GM12878 (cell line): ENCODE data around the gene BMP2K. TPM values are rescaled to one million over a fixed set of nuclear protein-coding genes. Genes with fewer than 3 reads are reported as not detected.

Source experiments
- BCL11A ChIP-seq: IDR thresholded peaks from 2 replicates; pipeline ENCODE4 v1.6.1; 2011; ENCODE audit warnings: low read depth, low read length
- BMI1 ChIP-seq: fragments of 450-650 bp; IDR thresholded peaks from 2 replicates; pipeline ENCODE4 v1.6.1; 2016; ENCODE audit warnings: mild to moderate bottlenecking, moderate library complexity, borderline replicate concordance
- CEBPZ ChIP-seq: fragments of 150-350 bp; IDR thresholded peaks from 2 replicates; pipeline ENCODE4 v1.6.1; 2016; ENCODE audit warnings: low read depth, low read length
- CREB1 ChIP-seq: IDR thresholded peaks from 2 replicates; pipeline ENCODE4 v1.6.1; 2012; ENCODE audit warnings: low read depth, mild to moderate bottlenecking, inconsistent platforms
- CTCF ChIP-seq, 3 experiments: IDR thresholded peaks in 2 of 3; conservative IDR thresholded peaks in 1 of 3; 2 replicates each; pipeline ENCODE4 v1.5.1; 2011; ENCODE audit warnings: low read depth in 3 of 3, low read length in 3 of 3, mild to moderate bottlenecking in 3 of 3, control low read depth in 2 of 3, moderate library complexity in 2 of 3, inconsistent platforms in 1 of 3, mixed read lengths in 1 of 3; ENCODE audit not compliant: control insufficient read depth in 2 of 3, insufficient read depth in 1 of 3; ENCODE audit errors: extremely low read depth in 1 of 3
- IKZF1 ChIP-seq: fragments of 450-650 bp; conservative IDR thresholded peaks from 2 replicates; pipeline ENCODE4 v1.6.1; 2017; ENCODE audit warnings: antibody characterized with exemption, mild to moderate bottlenecking
- IKZF2 ChIP-seq, 2 experiments: fragments of 450-650 bp; IDR thresholded peaks; 2 replicates each; pipeline ENCODE4 v1.6.1; 2017; ENCODE audit warnings: mild to moderate bottlenecking in 2 of 2, moderate library complexity in 2 of 2
- PAX8 ChIP-seq: fragments of 450-650 bp; IDR thresholded peaks from 2 replicates; pipeline ENCODE4 v1.6.1; 2017; ENCODE audit warnings: mild to moderate bottlenecking, moderate library complexity
- PBX3 ChIP-seq: IDR thresholded peaks from 2 replicates; pipeline ENCODE4 v1.6.1; 2011; ENCODE audit warnings: mild to moderate bottlenecking, low read depth, low read length, moderate library complexity; ENCODE audit not compliant: insufficient replicate concordance
- PML ChIP-seq: IDR thresholded peaks from 2 replicates; pipeline ENCODE4 v1.6.1; 2012; ENCODE audit warnings: low read length, inconsistent platforms
- RELA ChIP-seq: fragments of 450-650 bp; IDR thresholded peaks from 2 replicates; pipeline ENCODE4 v1.8.0; 2014; ENCODE audit warnings: borderline replicate concordance; ENCODE audit not compliant: partially characterized antibody
- SMARCA5 ChIP-seq: fragments of 450-650 bp; IDR thresholded peaks from 2 replicates; pipeline ENCODE4 v1.6.1; 2017; ENCODE audit warnings: mild to moderate bottlenecking
- SREBF2 ChIP-seq: IDR thresholded peaks from 2 replicates; pipeline ENCODE4 v1.6.1; 2012; ENCODE audit warnings: mild to moderate bottlenecking, low read length
- TCF3 ChIP-seq: IDR thresholded peaks from 2 replicates; pipeline ENCODE4 v1.6.1; 2012; ENCODE audit warnings: low read depth, mild to moderate bottlenecking, low read length, borderline replicate concordance; ENCODE audit not compliant: insufficient read depth
- ZBTB11 ChIP-seq: fragments of 450-650 bp; formaldehyde crosslinking; IDR thresholded peaks from 2 replicates; pipeline ENCODE4 v1.5.0; 2022; ENCODE audit warnings: mild to moderate bottlenecking, missing genetic modification characterization
- ZNF24 ChIP-seq: fragments of 450-650 bp; IDR thresholded peaks from 2 replicates; pipeline ENCODE4 v1.6.1; 2017; ENCODE audit warnings: antibody characterized with exemption, mild to moderate bottlenecking
- ZSCAN29 ChIP-seq: fragments of 450-650 bp; IDR thresholded peaks from 2 replicates; pipeline ENCODE4 v1.6.1; 2017; ENCODE audit warnings: mild to moderate bottlenecking, moderate library complexity
- polyA plus RNA-seq, 11 experiments: library from polyadenylated mRNA; depleted of rRNA in 4 of 11; unstranded in 6 of 11; stranded (reverse) in 5 of 11; fragments of >200 nt; fragmentation: Nextera tagmentation in 4 of 11; fragmentation: Illumina TruSeq in 1 of 11; extraction: Ambion mirVana in 4 of 11; extraction: Trizol in 1 of 11; gene quantifications; 1 replicate in 1 of 11; 2 replicates in 10 of 11; pipeline versions ENCODE4 v1.2.1 to v1.2.3, GENCODE V29; 2011 to 2016; ENCODE audit warnings: inconsistent platforms in 2 of 11, missing spikeins in 2 of 11, low read depth in 1 of 11
- total RNA-seq, 4 experiments: library from RNA; depleted of rRNA in 3 of 4; stranded (reverse); fragments of >200 nt in 3 of 4; fragmentation: Illumina TruSeq in 1 of 4; extraction: Trizol in 1 of 4; gene quantifications; 2 replicates each; pipeline versions ENCODE4 v1.2.1 to v1.2.3, GENCODE V29; 2013 to 2021

Gene BMP2K
- total and polyA plus RNA-seq, 10 of the 15 experiments (the other 5 are each of a cell fraction or from before 2014, with no cell fraction given): 3.3 to 84.6 (median 24.8) TPM

GRCh38 chr4:78753091-78753490 lies 23.1 kb upstream of the BMP2K start (continued):
- TF ChIP-seq RELA (no peak), ZNF24 (no peak), PAX8 (no peak), SMARCA5 (no peak), CTCF (IDR thresholded peaks at IDR 0.05 in 2 of 3, conservative IDR thresholded peaks at IDR 0.05 in 1 of 3; ENCODE audit: control insufficient read depth in 2 of 3, extremely low read depth in 1 of 3, insufficient read depth in 1 of 3, low read depth in 3 of 3, low read length in 3 of 3) (no peak), CREB1 (no peak), PBX3 (no peak), BMI1 (no peak), SREBF2 (no peak), PML (no peak), ZSCAN29 (no peak), TCF3 (no peak), BCL11A (peak; percentile 30; the same call in 1 of the 2 replicates), ZBTB11 (CRISPR knock-in tag) (no peak), IKZF2 (IDR thresholded peaks at IDR 0.05) (0 out of 4 replicates have a peak, but pooled peaks of 1 of the 2 experiments have one; percentile 26), CEBPZ (no peak), IKZF1 (no peak)
